Measurements from ENCODE around the gene WIPF2.

The WIPF2 gene

GRCh38 chr17:40247926-40248495 lies 28.9 kb downstream of the WIPF2 start:
- DNase-seq (ENCODE audit: low read depth) = no peak

GRCh38 chr17:40248507-40248906 lies 29.4 kb downstream of the WIPF2 start:
- no peak for DNase-seq (ENCODE audit: low read depth)

- no peak for DNase-seq (ENCODE audit: low read depth)
Observed at GRCh38 chr17:40251576-40251975, 32.5 kb downstream of the WIPF2 start.

GRCh38 chr17:40253565-40253964 lies 34.5 kb downstream of the WIPF2 start:
- no peak for DNase-seq (ENCODE audit: low read depth)

GRCh38 chr17:40259505-40259904 lies 40.4 kb downstream of the WIPF2 start:
- no peak for DNase-seq (ENCODE audit: low read depth)

- DNase-seq (ENCODE audit: low read depth) = no peak
Observed at GRCh38 chr17:40260528-40260927, 41.4 kb downstream of the WIPF2 start.

GRCh38 chr17:40264458-40265185 lies 45.5 kb downstream of the WIPF2 start:
- no peak for DNase-seq (ENCODE audit: low read depth)

- DNase-seq (ENCODE audit: low read depth) = no peak
Observed at GRCh38 chr17:40265337-40265736, 46.2 kb downstream of the WIPF2 start.

GRCh38 chr17:40266882-40267281 lies 47.8 kb downstream of the WIPF2 start:
- no peak for DNase-seq (ENCODE audit: low read depth)

GRCh38 chr17:40268141-40268712 lies 49.1 kb downstream of the WIPF2 start:
- DNase-seq (ENCODE audit: low read depth) = no peak

- no peak for DNase-seq (ENCODE audit: low read depth)
Observed at GRCh38 chr17:40278414-40278813, 59.3 kb downstream of the WIPF2 start.

GRCh38 chr17:40279402-40279801 lies 60.3 kb downstream of the WIPF2 start:
- DNase-seq (ENCODE audit: low read depth) = no peak

- DNase-seq (ENCODE audit: low read depth) = no peak
Observed at GRCh38 chr17:40281663-40282062, 62.6 kb downstream of the WIPF2 start.

- no peak for DNase-seq (ENCODE audit: low read depth)
Observed at GRCh38 chr17:40283662-40284061, 64.6 kb downstream of the WIPF2 start.

- no peak for DNase-seq (ENCODE audit: low read depth)
Observed at GRCh38 chr17:40284085-40284713, 65.1 kb downstream of the WIPF2 start.

GRCh38 chr17:40286473-40286872 lies 67.4 kb downstream of the WIPF2 start:
- no peak for DNase-seq (ENCODE audit: low read depth)

- DNase-seq (ENCODE audit: low read depth) = no peak
Observed at GRCh38 chr17:40287159-40287493, 68.0 kb downstream of the WIPF2 start.

GRCh38 chr17:40287494-40288369 lies 68.6 kb downstream of the WIPF2 start, which contains the start of gene CDC6:
CDC6 (plus strand) TSS chr17:40287879; CDS start chr17:40289421, 1,542 bp downstream.
- DNase-seq (ENCODE audit: low read depth) = peak; percentile 96

- DNase-seq (ENCODE audit: low read depth) = no peak
Observed at GRCh38 chr17:40290629-40291280, 71.7 kb downstream of the WIPF2 start.

- no peak for DNase-seq (ENCODE audit: low read depth)
Observed at GRCh38 chr17:40291281-40291664, 72.2 kb downstream of the WIPF2 start.

- no peak for DNase-seq (ENCODE audit: low read depth)
Observed at GRCh38 chr17:40293363-40293762, 74.3 kb downstream of the WIPF2 start.

All from activated T-helper 1 cell treated with Interleukin-2 at 50 U/mL for 16 hours (primary cell).